GM19463 (cell line): ENCODE measurements around the gene KRT4.
"Not testable (repeated sequence)": the region's sequence is repeated elsewhere in the genome, so short reads cannot be mapped to it uniquely, and the experiment has no call there.

Experiments
- ATAC-seq: cut with Tn5 transposase; IDR thresholded peaks from one replicate; pipeline ENCODE4 v1.9.1; 2021; ENCODE audit warnings: mild to moderate bottlenecking, moderate library complexity; ENCODE audit not compliant: unreplicated experiment

The KRT4 gene

DNA sequence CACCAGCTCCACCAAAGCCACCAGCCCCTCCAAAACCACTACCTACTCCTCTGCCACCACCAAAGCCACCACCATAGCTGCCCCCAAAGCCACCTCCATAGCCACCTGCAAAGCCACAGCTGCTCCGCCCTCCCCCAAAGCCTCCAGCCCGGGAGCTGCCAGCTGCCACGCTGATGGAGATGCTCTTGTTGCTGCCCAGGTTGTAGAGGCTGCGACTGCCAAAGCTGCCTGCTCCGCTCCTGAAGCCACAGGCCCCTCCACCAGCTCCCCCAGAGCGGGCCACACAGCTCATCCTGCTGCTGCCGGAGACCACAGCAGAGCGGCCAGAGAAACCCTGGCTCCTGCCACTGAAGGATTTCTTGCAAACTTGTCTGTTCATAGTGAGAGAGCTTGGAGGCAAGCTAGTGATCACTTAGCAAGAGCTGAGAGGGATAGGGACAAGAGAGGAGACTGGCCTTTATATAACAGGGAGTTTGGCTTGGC lies 37.0 kb downstream of the KRT4 start, which contains the start of gene KRT76:
Gene KRT76 (minus strand): TSS at position 433 of the 483 bp plus-strand sequence. CDS start 54 bp downstream, at position 379.
- no peak for ATAC-seq

DNA sequence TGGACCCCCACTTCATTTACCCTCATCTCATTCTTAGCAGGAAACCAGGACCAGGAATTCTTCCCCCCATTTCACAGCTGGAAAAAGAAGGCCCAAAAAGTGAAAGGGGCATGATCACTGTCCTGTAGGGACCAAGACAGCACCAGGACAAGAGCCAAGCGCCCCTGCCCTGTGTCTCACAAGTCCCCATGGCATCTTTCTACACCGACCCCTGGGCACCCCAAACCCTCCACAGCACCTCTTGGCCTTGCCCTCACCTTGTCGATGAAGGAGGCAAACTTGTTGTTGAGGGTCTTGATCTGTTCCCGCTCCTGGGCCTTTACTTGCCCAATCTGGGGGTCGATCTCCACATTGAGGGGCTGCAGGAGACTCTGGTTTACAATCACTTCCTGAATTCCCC lies 37.5 kb downstream of the KRT4 start:
- no peak for ATAC-seq

DNA sequence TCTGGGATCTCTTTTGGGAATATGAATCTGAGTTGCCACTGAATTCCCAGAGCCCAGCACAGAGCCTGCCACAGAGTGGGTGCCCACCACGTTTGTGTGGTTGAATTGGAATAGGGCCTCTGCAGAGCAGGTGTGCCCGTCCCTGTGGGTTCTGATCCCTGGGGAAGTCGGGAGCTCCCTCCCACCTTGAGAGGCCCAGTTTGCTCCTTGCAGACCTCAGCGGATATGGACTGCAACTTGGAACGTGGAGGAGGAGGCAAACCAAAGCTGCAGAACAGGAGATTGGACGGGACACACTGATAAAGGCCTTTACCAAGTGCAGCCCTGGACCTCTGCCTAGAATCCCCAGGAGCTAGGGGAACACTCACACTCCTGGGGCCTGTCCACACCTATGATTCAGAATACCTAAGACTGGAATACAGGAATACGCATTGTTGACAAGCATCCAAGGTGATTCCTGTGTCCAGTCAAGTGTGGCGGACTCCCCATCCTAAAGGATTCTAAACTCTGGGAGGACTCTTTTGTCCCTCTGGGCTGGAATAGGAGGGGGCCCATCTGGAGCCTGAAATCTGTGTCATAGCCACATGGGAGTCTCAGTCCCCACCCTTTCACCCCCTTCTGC lies 39.2 kb downstream of the KRT4 start:
- ATAC-seq: no peak

DNA sequence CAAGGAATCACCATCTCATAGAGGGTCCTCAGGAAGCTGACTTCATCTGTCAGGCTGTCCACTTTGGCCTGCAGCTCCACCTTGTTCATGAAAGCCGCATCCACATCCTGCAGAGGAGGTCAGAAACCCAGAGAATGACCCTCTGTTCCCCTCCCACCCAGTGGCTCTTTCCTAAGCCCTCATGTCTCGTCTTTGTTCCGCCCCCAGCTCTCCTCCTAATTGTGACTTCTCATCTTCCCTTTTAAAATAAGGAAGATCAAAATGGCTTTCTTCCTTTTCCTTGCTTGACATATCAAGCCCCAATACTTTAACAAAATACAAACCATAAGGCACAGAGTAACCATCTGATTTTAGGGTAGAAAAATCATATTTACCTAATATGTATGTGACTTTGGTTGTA lies 41.1 kb downstream of the KRT4 start:
- ATAC-seq: no peak

DNA sequence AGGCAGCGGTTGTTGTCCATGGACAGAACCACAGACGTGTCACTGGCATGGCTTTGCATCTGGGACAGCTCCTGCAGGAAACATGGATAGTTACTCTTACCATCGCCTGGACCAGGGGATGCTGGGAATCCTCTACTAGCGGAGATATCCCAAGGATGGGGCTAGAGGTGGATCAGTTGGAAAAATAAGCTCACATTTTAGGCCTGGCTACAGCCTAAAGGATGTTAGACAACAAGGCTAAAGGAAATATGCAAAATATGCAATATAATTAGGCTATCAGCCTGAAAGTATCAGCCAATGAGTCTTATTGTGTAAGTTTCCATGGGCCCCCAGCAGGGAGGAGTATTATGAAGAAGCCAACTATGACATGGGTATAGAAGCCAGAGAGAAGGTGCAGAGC lies 41.7 kb downstream of the KRT4 start:
- no peak for ATAC-seq

DNA sequence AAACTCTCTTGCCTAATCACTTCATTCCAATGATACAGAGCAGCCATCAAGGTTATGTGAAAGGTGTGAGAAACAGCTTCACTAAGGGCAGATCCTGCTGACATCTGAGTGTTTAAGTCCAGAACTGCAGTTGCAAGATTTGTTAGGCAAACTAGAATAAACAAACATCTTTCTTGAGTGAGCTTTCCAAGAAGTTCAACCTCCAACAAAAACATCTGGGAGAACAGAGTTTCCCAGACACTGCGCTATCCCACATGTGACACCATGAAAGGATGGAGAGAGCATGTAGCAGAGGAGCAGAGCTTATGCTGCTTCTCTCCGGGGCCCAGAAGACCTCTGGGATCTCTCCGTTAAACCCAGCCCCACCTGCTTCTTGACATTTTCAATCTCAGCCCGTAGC lies 42.4 kb downstream of the KRT4 start:
- ATAC-seq: no peak

DNA sequence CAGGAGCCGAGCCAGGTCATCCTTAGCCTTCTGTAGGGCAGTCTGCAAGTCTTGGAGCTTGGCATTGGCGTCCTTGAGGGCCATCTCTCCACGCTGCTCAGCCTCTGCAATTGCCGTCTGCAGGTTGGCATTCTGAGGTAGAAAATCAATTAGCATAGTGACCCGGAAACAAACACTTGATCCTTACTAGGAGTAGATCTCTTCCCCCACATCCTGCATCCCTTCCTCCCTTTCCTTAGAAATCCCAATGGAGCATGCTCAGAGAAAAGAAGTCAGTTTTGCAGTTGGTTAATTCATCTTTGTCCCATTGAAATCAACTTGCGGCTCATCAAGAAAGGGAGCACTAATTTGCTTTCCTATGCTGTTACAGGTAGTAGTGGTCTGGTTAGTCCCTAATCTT lies 42.8 kb downstream of the KRT4 start:
- no peak for ATAC-seq

DNA sequence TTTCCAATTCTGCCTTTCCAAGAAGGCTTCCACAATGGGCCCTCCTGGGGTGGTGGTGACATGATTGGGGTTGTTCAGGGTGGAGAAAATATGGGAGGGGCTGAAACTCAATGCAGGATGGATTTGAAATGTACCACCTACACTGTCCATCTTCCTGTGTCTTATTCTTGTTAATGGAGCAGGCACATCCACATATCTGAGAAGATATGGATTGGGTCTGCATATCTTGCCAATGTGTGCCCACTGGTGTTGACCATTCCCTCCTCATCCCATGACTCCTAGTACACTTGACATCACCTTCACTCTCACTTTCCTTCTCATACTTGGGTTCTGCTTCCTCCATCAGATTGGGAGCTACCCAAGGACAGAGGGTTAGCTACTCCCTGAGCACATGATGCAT lies 44.0 kb downstream of the KRT4 start:
- no peak for ATAC-seq

DNA sequence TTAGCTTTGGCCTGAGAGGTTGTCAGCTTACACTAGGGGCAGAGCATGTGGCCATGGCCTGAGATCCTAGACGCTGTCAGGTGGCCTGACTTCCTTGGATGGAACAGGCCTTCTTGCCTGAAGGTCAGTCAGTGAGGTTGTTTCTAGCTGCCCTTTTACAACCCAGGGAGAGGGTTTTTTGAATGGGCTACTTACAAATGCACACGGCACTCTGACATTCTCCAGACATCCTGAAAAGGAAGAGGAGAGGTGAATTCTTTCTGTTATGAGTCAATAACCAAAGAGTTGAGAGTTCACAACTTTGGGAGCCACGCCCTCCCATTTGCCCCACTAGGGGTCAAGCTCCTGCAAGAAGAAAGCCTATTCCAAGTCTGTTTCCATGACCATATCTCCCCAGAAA lies 44.6 kb downstream of the KRT4 start:
- ATAC-seq: no peak

DNA sequence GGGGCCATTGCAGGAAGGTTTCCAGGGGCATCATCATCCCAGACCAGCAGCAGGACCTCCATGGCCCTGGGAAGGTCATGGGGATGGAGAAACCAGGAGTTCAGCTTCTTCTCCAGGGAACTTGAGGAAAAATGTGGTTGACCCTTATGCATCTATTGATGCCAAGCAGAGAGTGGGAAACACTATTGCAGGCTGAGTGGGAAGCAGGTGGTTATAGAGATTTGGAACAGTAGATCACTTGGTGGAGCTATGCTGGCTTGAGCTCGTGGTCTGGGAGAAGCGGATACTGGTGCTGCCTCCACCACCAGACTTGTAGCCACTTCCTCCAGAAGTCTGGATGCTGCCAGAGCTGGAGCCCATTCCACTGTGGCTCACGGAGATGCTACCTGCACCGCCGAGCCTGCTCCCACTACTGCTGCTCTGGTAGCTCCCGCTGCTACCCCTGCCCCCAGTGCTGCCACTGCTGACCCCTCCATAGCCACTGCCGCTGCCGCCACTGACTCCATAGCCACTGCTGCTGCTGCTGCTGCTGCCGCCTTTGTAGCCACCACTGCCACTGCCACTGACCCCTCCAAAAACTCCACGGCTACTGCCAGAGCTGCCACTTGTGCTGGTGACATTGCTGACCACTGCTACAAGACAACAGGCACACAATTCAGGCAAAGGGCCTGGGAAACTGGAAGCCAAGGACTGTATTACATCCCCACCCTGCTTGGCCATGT lies 45.3 kb downstream of the KRT4 start:
- no peak for ATAC-seq

DNA sequence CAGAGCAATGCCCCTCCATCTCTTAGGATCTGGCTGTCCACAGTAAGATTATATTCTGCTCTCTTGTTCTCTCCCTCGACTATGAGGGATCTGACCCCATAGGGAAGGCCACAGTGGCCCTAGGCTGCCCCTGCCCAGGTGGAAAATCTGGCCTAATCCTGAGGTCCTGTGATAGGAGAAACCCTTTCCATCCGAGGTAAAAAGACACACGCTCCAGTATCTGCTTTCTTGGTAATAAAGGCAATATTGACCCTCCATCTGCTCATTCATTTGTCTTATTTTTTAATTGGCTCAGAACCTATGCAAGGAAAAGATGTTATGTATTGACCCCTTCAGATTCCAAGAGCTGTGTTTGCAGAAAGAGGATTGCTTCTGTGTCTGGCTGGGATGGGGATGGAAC lies 46.5 kb downstream of the KRT4 start:
- ATAC-seq: no peak

DNA sequence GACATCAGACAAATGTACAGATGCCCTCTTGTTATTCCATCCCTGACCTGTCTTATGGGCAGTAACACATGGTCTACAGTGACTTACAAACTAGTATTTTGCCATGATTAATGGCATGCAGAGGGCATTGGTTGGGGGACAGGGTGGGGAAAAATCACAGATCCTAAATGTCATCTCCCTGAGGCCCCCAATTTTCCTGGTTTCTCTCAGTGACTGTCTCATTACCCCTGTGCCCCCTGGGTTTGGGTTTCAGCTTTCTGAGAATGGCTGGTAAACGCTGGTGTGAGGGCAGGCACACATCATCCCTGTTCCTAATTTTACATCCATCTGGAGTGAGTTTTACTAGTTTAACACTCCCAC lies 46.9 kb downstream of the KRT4 start:
- ATAC-seq: no peak

DNA sequence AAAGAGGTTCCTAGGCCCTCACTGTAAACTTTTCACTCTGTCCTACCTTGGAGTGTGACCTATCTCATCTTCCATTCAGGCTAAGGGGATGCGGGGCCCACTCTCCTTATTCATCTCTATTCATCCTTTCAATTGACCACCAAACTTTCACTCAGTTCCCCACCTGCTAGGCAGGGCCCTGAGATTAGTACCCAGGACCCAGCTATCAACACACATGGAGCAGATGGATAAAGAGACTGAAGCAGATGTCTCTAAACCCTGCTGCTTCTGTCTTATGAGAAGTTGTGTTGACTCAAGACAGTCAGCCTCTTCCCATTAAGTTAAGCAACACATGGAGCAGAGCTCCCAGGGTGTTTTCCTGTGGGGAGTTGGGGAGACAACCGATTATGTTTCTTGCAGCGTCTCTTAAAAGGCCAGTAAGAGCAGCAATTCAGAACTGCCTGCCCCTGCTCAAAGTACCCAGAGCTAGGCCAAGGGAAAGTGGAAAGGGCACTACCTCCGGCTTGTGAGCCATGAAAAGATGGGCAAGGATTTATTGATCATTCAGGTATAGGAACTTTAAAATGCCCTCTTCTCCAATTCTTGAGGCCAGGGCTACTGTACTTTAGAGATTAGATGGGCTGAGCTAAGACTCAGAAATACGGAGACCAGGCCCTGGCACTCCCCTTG lies 47.4 kb downstream of the KRT4 start:
- no peak for ATAC-seq

DNA sequence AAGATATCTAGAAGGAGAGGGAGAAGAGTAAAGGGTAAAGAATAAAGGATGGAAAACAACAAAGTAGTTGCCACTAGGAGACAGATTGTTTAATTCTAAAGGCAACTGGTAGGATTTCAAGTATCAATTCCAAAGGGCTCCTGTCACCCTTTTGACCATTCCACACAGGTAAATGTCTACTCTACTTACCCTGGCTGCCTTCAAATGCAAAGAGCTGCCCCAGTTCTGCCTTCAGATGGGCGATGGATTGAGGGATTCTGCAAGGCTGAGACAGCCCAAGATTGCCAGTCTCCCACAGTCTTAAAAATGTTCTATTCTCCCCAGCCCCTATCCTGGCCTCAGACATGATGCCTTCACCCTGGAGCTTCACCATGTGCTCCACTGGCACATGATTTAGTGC lies 48.2 kb downstream of the KRT4 start:
- ATAC-seq: no peak

DNA sequence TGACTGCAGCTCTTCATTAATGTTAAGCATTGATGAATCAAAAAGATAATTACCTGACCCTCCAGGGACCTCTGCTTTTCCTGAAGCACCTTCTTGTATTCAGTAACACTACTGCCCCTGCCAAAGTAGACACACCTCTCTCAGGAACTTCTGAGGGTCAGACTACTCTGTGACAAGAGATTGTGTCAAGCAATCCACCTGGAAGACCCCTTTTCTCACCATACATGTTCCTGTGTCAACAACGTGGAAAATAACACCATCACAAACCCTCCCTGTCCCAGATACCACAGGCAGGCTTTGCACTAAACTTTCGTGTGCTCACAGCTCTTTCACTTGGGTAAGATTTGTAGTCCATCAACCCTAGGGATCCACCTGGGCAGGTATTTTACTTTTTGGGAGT lies 49.9 kb downstream of the KRT4 start:
- ATAC-seq: no peak

DNA sequence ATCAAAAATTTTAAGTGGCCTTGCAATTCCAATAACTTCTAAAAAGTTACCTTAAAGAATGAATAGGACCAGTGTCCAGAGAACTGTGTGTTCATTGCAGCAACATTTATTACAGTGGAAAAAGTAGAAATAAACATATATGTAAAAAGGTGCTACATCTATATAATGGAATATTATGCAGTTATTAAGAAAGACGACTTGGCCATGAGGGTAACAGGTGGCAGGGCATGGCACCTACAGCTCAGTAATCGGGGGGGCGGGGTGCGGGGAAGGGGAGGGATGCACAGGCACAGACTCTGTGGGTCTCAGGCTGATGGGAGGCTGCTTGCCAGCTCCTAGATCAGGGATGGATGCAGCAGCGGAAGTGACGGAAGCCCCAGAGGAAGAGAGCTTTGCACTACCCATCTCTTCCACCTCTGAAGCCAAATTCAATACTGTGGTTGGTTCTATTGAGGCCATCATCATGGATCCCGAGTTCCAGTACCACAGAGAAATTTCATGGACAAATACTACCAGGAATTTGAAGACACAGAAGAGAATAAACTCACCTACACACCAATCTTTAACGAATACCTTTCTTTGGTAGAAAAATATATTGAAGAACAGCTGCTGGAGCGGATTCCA lies 50.8 kb downstream of the KRT4 start:
- ATAC-seq: no peak

DNA sequence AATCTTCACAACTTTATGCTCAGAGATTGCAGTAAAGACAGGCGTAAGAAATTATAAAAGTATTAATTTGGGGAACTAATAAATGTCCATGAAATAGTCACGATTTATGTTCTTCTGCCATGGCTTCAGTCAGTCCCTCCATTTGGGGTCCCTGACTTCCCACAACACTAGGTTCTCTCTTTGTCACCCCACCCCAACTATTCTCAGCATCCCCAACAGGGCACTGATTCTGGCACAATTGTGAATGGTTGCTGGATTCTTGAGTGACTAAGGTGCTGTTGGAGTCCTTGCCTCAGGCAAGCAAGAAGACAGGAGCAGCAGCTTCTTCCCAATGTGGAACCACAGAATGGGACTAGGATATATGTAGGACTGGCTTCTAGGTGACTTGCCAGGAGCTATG lies 52.1 kb downstream of the KRT4 start:
- ATAC-seq: no peak

DNA sequence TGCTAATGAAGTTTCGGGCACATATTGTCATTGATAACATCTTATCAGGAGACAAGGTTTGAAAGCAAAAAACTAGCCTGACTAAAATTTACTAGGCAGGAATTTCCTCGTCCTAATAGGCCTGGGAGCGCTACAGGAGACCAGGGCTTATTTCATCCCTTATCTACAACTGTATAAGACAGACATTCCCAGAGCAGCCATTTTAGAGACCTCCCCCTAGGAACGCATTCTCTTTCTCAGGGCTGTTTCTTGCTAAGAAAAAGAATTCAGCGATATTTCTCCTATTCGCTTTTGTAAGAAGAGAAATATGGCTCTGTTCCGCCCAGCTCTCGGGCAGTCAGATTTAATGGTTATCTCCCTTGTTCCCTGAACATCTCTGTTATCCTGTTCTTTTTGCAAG lies 52.7 kb downstream of the KRT4 start:
- ATAC-seq: not testable (repeated sequence)

DNA sequence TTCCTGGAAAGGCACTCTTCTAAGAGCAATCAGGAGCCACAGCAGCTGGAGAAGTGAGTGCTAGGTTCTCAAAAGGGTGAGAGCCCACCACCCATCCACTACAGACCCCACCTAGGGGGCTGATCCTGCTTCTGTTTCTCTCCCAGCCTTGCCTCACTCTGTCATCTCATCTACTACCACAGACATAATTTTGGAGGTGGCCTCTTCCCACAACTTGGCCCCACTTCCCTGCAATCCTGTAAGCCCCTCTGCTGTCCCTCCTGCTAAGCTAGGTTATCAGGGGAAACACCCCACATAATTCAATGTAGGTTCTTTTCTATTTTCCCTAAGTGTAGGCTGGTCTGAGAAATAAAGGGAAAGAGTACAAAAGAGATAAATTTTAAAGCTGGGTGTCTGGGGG lies 53.3 kb downstream of the KRT4 start:
- ATAC-seq: no peak

DNA sequence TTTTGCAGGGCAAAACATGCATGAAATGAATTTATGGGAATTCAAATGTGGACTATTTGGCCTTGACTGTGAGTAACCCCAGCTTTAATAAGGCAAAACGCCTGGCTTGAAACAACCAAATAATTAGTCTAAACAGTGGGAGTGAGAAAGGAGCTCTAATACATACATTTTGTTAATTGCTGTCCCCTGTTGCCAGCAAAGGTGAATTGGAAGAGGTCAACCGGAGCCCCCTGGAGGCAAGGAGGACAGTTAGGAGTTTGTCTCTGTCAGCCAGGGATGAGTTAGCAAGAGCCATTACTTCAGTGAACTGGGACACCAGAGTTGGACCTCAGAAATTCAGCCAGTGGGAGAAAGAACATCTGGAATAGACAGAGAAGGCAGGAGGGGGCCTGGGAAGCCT lies 54.2 kb downstream of the KRT4 start:
- ATAC-seq: no peak

DNA sequence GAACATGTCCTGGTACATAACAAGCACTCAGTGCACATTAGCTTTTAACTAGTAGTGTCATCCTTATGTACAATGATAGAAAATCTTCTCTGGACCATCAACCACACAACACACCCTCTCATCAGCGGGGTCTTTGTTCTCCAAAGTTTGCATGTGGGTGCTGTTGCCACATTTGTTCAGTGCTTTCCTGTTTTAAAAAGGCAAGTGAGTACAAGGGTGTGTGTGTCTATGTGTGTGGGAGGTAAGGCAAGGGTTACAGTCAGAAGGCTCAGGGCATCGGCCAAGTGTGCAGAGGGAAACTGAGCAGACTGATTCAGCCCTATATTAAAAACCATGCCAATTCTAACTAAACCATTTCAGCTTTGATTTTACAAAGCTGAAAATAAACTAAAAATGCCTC lies 54.7 kb downstream of the KRT4 start:
- ATAC-seq: no peak
